Right ventricle myocardium superior (tissue), 1 donor: ENCODE measurements around the gene VKORC1L1. TPM values are rescaled to one million over a fixed set of nuclear protein-coding genes. Genes with fewer than 3 reads are reported as not detected.
"Not testable (repeated sequence)": the region's sequence is repeated elsewhere in the genome, so short reads cannot be mapped to it uniquely, and the experiment has no call there.

Experiments used
- ATAC-seq: fragments of 200-7000 bp; cut with Tn5 transposase; one replicate; pipeline ENCODE4 v1.9.1; 2020; ENCODE audit warnings: mild to moderate bottlenecking; ENCODE audit not compliant: poor library complexity
- DNase-seq: peaks from one replicate; pipeline ENCODE4 v3.0.0-alpha.2; 2020
- intact Hi-C: fragments of 100-400 bp; cut with DNase I; formaldehyde crosslinking; loops from one replicate; pipeline ENCODE4 v1.11.2; 2022
- total RNA-seq: library from RNA; stranded (reverse); fragmentation: NEBNext Ultra II Directional; extraction: Animal tissue kit (Norgen Biotek cat#: 25700); gene quantifications from one replicate; pipeline ENCODE4 v1.2.1, GENCODE V29; 2021
- donor health status: DM: no; HTN: yes; CAD: no; lungs with severe emphysema.

The VKORC1L1 gene
- total RNA-seq, 1 donor from 2014 or later, result 17.6 TPM

GRCh38 chr7:65989694-65990080, 116.8 kb downstream of the VKORC1L1 start:
- intact Hi-C loops, result no loop called here
- DNase-seq, result no peak

DNA sequence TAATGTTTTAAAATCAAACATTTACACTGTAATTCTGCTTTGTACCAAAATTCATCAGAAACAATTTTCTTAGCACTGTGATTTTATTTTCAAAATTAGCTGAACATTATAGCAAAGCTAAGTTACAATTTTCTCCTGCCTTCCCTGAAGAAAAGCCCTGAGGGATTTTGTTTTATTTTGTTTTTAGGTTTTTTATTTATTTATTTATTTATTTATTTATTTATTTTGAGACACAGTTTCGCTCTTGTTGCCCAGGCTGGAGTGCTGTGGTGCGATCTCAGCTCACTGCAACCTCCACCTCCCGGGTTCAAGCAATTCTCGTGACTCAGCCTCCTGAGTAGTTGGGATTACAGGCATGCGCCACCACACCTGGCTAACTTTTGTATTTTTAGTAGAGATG, 119.0 kb downstream of the VKORC1L1 start:
- DNase-seq, ATAC-seq, intact Hi-C loops: not testable (repeated sequence)

More at GRCh38 chr7:65989694-65990080, 116.8 kb downstream of the VKORC1L1 start:
- no peak for ATAC-seq

DNA sequence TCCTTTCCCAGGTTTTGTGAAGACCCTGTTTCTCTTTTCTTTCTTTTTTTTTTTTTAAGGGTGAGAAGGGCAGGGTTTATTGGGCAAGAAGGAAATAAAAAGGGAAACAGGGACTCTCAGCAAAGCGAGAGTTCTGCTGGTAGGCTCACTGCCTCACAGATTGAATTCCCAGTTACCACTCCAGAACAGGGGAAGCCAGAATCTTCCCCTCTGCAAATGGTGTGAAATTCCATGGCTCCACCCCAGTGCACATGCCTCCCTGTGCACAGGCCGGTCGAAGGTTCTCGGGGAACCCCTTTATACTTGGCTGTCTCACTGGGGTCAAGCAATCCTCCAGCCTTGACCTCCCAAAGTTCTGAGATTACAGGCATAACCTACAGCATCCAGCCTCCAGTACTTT, 119.7 kb downstream of the VKORC1L1 start:
- no peak for ATAC-seq
- intact Hi-C loops, result no loop called here
- DNase-seq, result no peak

GRCh38 chr7:65994984-65995383, 122.1 kb downstream of the VKORC1L1 start:
- intact Hi-C loops, ATAC-seq, DNase-seq: not testable (repeated sequence)

- intact Hi-C loops, ATAC-seq, DNase-seq: not testable (repeated sequence)
These were observed 128.0 kb downstream of the VKORC1L1 start for GRCh38 chr7:66000823-66001417.

DNA sequence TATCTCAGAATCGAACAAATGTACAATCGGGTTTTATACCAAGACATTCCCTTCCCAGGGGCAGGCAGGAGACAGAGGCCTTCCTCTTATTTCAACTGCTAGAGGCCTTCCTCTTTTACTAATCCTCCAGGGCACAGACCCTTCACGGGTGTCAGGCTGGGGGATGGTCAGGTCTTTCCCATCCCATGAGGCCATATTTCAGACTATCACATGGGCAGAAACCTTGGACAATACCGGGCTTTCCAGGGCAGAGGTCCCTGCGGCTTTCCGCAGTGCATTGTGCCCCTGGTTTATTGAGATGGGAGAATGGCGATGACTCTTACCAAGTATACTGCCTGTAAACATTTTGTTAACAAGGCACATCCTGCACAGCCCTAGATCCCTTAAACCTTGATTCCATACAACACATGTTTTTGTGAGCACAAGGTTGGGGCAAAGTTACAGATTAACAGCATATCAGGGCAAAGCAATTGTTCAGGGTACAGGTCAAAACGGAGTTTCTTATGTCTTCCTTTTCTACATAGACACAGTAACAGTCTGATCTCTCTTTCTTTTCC, 132.3 kb downstream of the VKORC1L1 start:
- DNase-seq, intact Hi-C loops, ATAC-seq: not testable (repeated sequence)

DNA sequence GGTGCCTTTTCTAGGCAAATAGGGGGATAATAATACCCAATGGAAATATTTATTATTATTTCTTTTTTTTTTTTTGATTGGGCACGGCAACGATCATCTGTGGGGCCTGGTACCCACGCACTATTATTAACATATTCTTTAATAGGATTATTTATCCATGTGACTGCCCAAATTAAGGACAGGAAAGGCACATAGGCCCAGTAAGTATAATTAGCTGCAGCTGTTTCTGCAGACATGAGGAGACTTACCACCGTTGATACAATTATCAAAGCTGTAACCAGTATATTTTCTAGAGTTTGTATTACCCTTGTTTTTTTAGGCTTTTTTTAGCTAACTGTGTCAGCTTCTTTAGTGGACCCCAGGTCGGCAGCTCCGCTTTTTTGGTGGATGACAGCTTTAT, 134.4 kb downstream of the VKORC1L1 start:
- DNase-seq (no peak), ATAC-seq (no peak)
- intact Hi-C loops, result no loop called here

Other genes with a start within 250 kb of the VKORC1L1 start
- gene GUSB, start 109.1 kb downstream of the VKORC1L1 start, total RNA-seq, result 16.1 TPM
- 8.8 TPM for gene ASL, start 202.7 kb downstream of the VKORC1L1 start, total RNA-seq
- 22.3 TPM for gene CRCP, start 241.8 kb downstream of the VKORC1L1 start, total RNA-seq